HepG2 (cell line): Measurements from ENCODE around the gene CCDC192. TPM values are rescaled to one million over a fixed set of nuclear protein-coding genes. Genes with fewer than 3 reads are reported as not detected.

Source experiments
- ATAC-seq: fragments of 200-7000 bp; cut with Tn5 transposase; 3 replicates; pipeline ENCODE4 v1.9.1; 2020; ENCODE audit warnings: mild to moderate bottlenecking, moderate library complexity
- BruUV-seq: library from RNA; stranded (reverse); fragments of 400-500 nt; replicated peaks from 2 replicates; lab custom pipeline; 2021; lab: Mats Ljungman, UMichigan
- CTCF ChIA-PET: fragments of 300-600 bp; formaldehyde crosslinking; extraction: SDS; loops from one replicate; lab custom pipeline; 2021; ENCODE audit warnings: low total read pairs, inconsistent platforms, low intra/inter-chr PET ratio; lab: Yijun Ruan, JAX
- POLR2A ChIA-PET: fragments of 350-600 bp; sonication (Branson Sonifier 250); formaldehyde crosslinking; loops from one replicate; lab custom pipeline; 2020; ENCODE audit warnings: antibody characterized with exemption, inconsistent platforms; lab: Yijun Ruan, JAX
- DNase-seq: peaks from one replicate; pipeline ENCODE4 v3.0.0-alpha.2; 2015; ENCODE audit warnings: low spot score
- FAIRE-seq: peaks from 3 replicates; lab custom pipeline; 2011; peaks lifted over from hg19 to GRCh38; lab: Jason Lieb, UNC
- H2AFZ ChIP-seq: one replicate; pipeline ENCODE4 v1.6.1; 2011; ENCODE audit warnings: low read length, inconsistent platforms
- H3K27ac ChIP-seq: fragments of 300-600 bp; 3 replicates; pipeline ENCODE4 v1.8.0; 2011; ENCODE audit warnings: mixed run types, mild to moderate bottlenecking, mixed read lengths, low read length, inconsistent platforms; ENCODE audit not compliant: insufficient read depth; ENCODE audit errors: extremely low read length
- H3K27me3 ChIP-seq, 2 experiments: fragments of 200-600 bp in 1 of 2; 2 replicates in 1 of 2; 3 replicates in 1 of 2; pipeline versions ENCODE4 v1.6.0 to v1.8.0; 2011; ENCODE audit warnings: low read length in 2 of 2, mild to moderate bottlenecking in 2 of 2, moderate library complexity in 2 of 2, inconsistent platforms in 1 of 2; ENCODE audit not compliant: insufficient read depth in 2 of 2, control insufficient read depth in 1 of 2
- H3K36me3 ChIP-seq, 2 experiments: fragments of 200-600 bp in 1 of 2; replicated peaks in 1 of 2; 2 replicates in 1 of 2; 3 replicates in 1 of 2; pipeline versions ENCODE4 v1.5.1 to v1.8.0; 2011; ENCODE audit warnings: low read length in 2 of 2, inconsistent platforms in 1 of 2; ENCODE audit not compliant: insufficient read depth in 2 of 2, control insufficient read depth in 1 of 2
- H3K4me1 ChIP-seq: 2 replicates; pipeline ENCODE4 v1.5.1; 2012; ENCODE audit warnings: low read length, inconsistent platforms; ENCODE audit not compliant: insufficient read depth
- H3K4me2 ChIP-seq: 2 replicates; pipeline ENCODE4 v1.6.0; 2011; ENCODE audit warnings: low read depth, low read length, inconsistent platforms
- H3K4me3 ChIP-seq, 3 experiments: fragments of 200-600 bp in 1 of 3; sonication (generic), shearing (Covaris generic) in 1 of 3; replicated peaks in 1 of 3; 2 replicates each; pipeline ENCODE4 v1.5.1; 2011 to 2016; ENCODE audit warnings: low read length in 3 of 3, inconsistent platforms in 2 of 3, low read depth in 2 of 3, mild to moderate bottlenecking in 2 of 3, control low read depth in 1 of 3, mixed read lengths in 1 of 3; ENCODE audit not compliant: insufficient read depth in 1 of 3
- H3K79me2 ChIP-seq: one replicate; pipeline ENCODE4 v1.6.1; 2011; ENCODE audit warnings: low read length, inconsistent platforms; ENCODE audit not compliant: insufficient read depth
- H3K9ac ChIP-seq: 2 replicates; pipeline ENCODE4 v1.6.0; 2011; ENCODE audit warnings: mild to moderate bottlenecking, low read depth, low read length, inconsistent platforms; ENCODE audit not compliant: insufficient read depth
- H3K9me3 ChIP-seq: 2 replicates; pipeline ENCODE4 v1.5.1; 2012; ENCODE audit warnings: mild to moderate bottlenecking, low read length
- H4K20me1 ChIP-seq: 2 replicates; pipeline ENCODE4 v1.6.0; 2011; ENCODE audit warnings: inconsistent platforms, mild to moderate bottlenecking, low read length, moderate library complexity; ENCODE audit not compliant: insufficient read depth
- AGO1 ChIP-seq: fragments of 200-400 bp; formaldehyde crosslinking; IDR thresholded peaks from 2 replicates; pipeline ENCODE4 v1.6.1; 2017; ENCODE audit warnings: mild to moderate bottlenecking, low read depth, low read length, moderate library complexity; ENCODE audit not compliant: poor library complexity, severe bottlenecking
- GPN1 ChIP-seq: sonication (generic); formaldehyde crosslinking; IDR thresholded peaks from 2 replicates; pipeline ENCODE4 v1.5.1; 2020; ENCODE audit warnings: missing genetic modification reagents, borderline replicate concordance
- HIVEP1 ChIP-seq: sonication (generic); formaldehyde crosslinking; IDR thresholded peaks from 2 replicates; pipeline ENCODE4 v1.4.0; 2020; ENCODE audit warnings: mild to moderate bottlenecking, missing genetic modification reagents
- NFKB2 ChIP-seq: sonication (generic); formaldehyde crosslinking; IDR thresholded peaks from 2 replicates; pipeline ENCODE4 v1.4.0; 2020; ENCODE audit warnings: missing genetic modification reagents, borderline replicate concordance
- ZBTB3 ChIP-seq: sonication (generic); formaldehyde crosslinking; IDR thresholded peaks from 2 replicates; pipeline ENCODE4 v1.4.0; 2020; ENCODE audit warnings: low read depth, mild to moderate bottlenecking, moderate library complexity, missing genetic modification reagents, borderline replicate concordance
- ZNF33B ChIP-seq: sonication (generic); formaldehyde crosslinking; IDR thresholded peaks from 2 replicates; pipeline ENCODE4 v1.5.1; 2020; ENCODE audit warnings: mild to moderate bottlenecking, missing genetic modification reagents
- ZNF484 ChIP-seq: sonication (generic); formaldehyde crosslinking; IDR thresholded peaks from 2 replicates; pipeline ENCODE4 v1.5.1; 2020; ENCODE audit warnings: mild to moderate bottlenecking, low read depth, missing genetic modification reagents, borderline replicate concordance
- ZNF546 ChIP-seq: sonication (generic); formaldehyde crosslinking; conservative IDR thresholded peaks from 2 replicates; pipeline ENCODE4 v1.8.1; 2023; ENCODE audit warnings: mild to moderate bottlenecking, missing genetic modification reagents
- ZNF549 ChIP-seq: sonication (generic); formaldehyde crosslinking; IDR thresholded peaks from 2 replicates; pipeline ENCODE4 v1.5.0; 2020; ENCODE audit warnings: missing genetic modification reagents
- ZNF598 ChIP-seq: sonication (generic); formaldehyde crosslinking; IDR thresholded peaks from 2 replicates; pipeline ENCODE4 v1.5.1; 2020; ENCODE audit warnings: mild to moderate bottlenecking, missing genetic modification reagents, borderline replicate concordance
- ZNF629 ChIP-seq: sonication (generic); formaldehyde crosslinking; conservative IDR thresholded peaks from 2 replicates; pipeline ENCODE4 v1.5.0; 2020; ENCODE audit warnings: missing genetic modification reagents
- WGBS: methylation state at CpG from one replicate; pipeline ENCODE4 v1.1.6; 2017; ENCODE audit warnings: low lambda C conversion rate; 5-methylcytosine and 5-hydroxymethylcytosine counted together
- in situ Hi-C: cut with HindIII; loops from 2 replicates; pipeline ENCODE4 v1.10.0; 2017; ENCODE audit warnings: low pct_unique_long_range_greater_than_20kb; ENCODE audit not compliant: extremely low pct_ligation_motif_present
- intact Hi-C: fragments of 100-400 bp; cut with micrococcal nuclease; formaldehyde crosslinking; loops from one replicate; pipeline ENCODE4 v1.10.0; 2022; ENCODE audit not compliant: unreplicated experiment
- polyA plus RNA-seq, 8 experiments: library from polyadenylated mRNA; depleted of rRNA in 3 of 8; stranded (reverse) in 7 of 8; unstranded in 1 of 8; fragments of >200 nt; fragmentation: Illumina TruSeq in 4 of 8; extraction: Trizol in 4 of 8; gene quantifications; 2 replicates each; pipeline versions ENCODE4 v1.2.1 to v1.2.3, GENCODE V29; 2011 to 2016; ENCODE audit warnings: low read depth in 4 of 8, missing spikeins in 1 of 8, mixed read lengths in 1 of 8; ENCODE audit not compliant: insufficient read depth in 1 of 8
- total RNA-seq, 5 experiments: library from RNA; depleted of rRNA; stranded (reverse); fragments of >200 nt; fragmentation: Illumina TruSeq; extraction: Trizol; gene quantifications; 2 replicates each; pipeline ENCODE4 v1.2.3, GENCODE V29; 2016; ENCODE audit warnings: low read depth in 1 of 5
- TF ChIP-seq, protein P1 (sequence below): IDR thresholded peaks from 2 replicates; pipeline ENCODE4 v1.6.1; 2016
- TF ChIP-seq, protein P2 (sequence below): sonication (generic); formaldehyde crosslinking; IDR thresholded peaks from 2 replicates; pipeline ENCODE4 v1.4.0; 2020; ENCODE audit warnings: mild to moderate bottlenecking, missing genetic modification reagents
- TF ChIP-seq, protein P3 (sequence below): sonication (generic); formaldehyde crosslinking; IDR thresholded peaks from 2 replicates; pipeline ENCODE4 v1.4.0; 2020; ENCODE audit warnings: mild to moderate bottlenecking, missing genetic modification reagents
- TF ChIP-seq, protein P4 (sequence below): sonication (generic); formaldehyde crosslinking; IDR thresholded peaks from 2 replicates; pipeline ENCODE4 v1.9.0; 2021; ENCODE audit warnings: missing genetic modification reagents, mild to moderate bottlenecking, borderline replicate concordance
- TF ChIP-seq, protein P5 (sequence below): sonication (generic); formaldehyde crosslinking; IDR thresholded peaks from 2 replicates; pipeline ENCODE4 v1.5.1; 2020; ENCODE audit warnings: missing genetic modification reagents, mild to moderate bottlenecking, borderline replicate concordance
- TF ChIP-seq, protein P6 (sequence below): sonication (generic); formaldehyde crosslinking; IDR thresholded peaks from 2 replicates; pipeline ENCODE4 v1.5.0; 2020; ENCODE audit warnings: mild to moderate bottlenecking, missing genetic modification reagents

CCDC192 gene
- total and polyA plus RNA-seq, 2 of the 13 experiments (the other 11 are each of a cell fraction or from before 2014, with no cell fraction given) = not detected

DNA sequence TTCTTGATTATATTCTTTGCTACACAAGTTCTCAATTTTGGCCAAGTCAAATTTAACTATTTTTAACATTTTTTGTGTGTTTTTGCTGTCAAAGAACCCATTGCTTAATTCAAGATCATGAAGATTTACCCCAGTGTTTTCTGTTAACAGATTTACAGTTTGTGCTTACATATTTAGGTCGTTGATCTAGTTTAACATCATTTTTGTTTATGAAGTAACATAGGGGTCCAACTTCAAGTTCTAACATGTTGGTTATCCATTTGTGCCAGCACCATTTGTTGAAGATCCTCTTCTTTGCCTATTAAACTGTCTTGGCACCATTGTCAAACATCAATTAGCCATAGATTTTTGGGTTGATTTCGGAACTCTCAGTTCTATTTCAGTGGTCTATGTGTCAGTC is 71.0 kb downstream of the CCDC192 start:
- FAIRE-seq (no peak), ATAC-seq (no peak), DNase-seq (no peak)
- H3K27me3 ChIP-seq = no peaks in the 10 kb centered on the region
- TF ChIP-seq AGO1 (no peak), ZNF484 (CRISPR knock-in tag) (no peak), HIVEP1 (CRISPR knock-in tag) (no peak), ZNF546 (no peak), GPN1 (CRISPR knock-in tag) (no peak), ZBTB3 (CRISPR knock-in tag) (no peak), ZNF33B (CRISPR knock-in tag) (no peak), ZNF598 (no peak), ZNF549 (CRISPR knock-in tag) (no peak), ZNF629 (CRISPR knock-in tag) (no peak), NFKB2 (CRISPR knock-in tag) (no peak)
- TF ChIP-seq, protein P1, sequence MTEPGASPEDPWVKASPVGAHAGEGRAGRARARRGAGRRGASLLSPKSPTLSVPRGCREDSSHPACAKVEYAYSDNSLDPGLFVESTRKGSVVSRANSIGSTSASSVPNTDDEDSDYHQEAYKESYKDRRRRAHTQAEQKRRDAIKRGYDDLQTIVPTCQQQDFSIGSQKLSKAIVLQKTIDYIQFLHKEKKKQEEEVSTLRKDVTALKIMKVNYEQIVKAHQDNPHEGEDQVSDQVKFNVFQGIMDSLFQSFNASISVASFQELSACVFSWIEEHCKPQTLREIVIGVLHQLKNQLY (CRISPR knock-in tag) = no peak
- TF ChIP-seq, protein P2, sequence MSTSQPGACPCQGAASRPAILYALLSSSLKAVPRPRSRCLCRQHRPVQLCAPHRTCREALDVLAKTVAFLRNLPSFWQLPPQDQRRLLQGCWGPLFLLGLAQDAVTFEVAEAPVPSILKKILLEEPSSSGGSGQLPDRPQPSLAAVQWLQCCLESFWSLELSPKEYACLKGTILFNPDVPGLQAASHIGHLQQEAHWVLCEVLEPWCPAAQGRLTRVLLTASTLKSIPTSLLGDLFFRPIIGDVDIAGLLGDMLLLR = no peak
- TF ChIP-seq, protein P3, sequence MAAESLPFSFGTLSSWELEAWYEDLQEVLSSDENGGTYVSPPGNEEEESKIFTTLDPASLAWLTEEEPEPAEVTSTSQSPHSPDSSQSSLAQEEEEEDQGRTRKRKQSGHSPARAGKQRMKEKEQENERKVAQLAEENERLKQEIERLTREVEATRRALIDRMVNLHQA = no peak
- TF ChIP-seq, protein P4, sequence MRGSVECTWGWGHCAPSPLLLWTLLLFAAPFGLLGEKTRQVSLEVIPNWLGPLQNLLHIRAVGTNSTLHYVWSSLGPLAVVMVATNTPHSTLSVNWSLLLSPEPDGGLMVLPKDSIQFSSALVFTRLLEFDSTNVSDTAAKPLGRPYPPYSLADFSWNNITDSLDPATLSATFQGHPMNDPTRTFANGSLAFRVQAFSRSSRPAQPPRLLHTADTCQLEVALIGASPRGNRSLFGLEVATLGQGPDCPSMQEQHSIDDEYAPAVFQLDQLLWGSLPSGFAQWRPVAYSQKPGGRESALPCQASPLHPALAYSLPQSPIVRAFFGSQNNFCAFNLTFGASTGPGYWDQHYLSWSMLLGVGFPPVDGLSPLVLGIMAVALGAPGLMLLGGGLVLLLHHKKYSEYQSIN (CRISPR knock-in tag) = no peak
- TF ChIP-seq, protein P5, sequence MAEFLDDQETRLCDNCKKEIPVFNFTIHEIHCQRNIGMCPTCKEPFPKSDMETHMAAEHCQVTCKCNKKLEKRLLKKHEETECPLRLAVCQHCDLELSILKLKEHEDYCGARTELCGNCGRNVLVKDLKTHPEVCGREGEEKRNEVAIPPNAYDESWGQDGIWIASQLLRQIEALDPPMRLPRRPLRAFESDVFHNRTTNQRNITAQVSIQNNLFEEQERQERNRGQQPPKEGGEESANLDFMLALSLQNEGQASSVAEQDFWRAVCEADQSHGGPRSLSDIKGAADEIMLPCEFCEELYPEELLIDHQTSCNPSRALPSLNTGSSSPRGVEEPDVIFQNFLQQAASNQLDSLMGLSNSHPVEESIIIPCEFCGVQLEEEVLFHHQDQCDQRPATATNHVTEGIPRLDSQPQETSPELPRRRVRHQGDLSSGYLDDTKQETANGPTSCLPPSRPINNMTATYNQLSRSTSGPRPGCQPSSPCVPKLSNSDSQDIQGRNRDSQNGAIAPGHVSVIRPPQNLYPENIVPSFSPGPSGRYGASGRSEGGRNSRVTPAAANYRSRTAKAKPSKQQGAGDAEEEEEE (CRISPR knock-in tag) = no peak
- TF ChIP-seq, protein P6, sequence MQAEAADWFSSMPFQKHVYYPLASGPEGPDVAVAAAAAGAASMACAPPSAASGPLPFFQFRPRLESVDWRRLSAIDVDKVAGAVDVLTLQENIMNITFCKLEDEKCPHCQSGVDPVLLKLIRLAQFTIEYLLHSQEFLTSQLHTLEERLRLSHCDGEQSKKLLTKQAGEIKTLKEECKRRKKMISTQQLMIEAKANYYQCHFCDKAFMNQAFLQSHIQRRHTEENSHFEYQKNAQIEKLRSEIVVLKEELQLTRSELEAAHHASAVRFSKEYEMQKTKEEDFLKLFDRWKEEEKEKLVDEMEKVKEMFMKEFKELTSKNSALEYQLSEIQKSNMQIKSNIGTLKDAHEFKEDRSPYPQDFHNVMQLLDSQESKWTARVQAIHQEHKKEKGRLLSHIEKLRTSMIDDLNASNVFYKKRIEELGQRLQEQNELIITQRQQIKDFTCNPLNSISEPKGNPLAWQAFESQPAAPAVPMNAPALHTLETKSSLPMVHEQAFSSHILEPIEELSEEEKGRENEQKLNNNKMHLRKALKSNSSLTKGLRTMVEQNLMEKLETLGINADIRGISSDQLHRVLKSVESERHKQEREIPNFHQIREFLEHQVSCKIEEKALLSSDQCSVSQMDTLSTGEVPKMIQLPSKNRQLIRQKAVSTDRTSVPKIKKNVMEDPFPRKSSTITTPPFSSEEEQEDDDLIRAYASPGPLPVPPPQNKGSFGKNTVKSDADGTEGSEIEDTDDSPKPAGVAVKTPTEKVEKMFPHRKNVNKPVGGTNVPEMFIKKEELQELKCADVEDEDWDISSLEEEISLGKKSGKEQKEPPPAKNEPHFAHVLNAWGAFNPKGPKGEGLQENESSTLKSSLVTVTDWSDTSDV (CRISPR knock-in tag) = no peak
- no peak overlapping the region for H3K9ac ChIP-seq
- CTCF ChIA-PET = no interaction called here
- no peak overlapping the region for H3K27ac ChIP-seq
- intact Hi-C loops (no loop called here), in situ Hi-C loops (no loop called here)
- BruUV-seq = no TSS peak
- H2AFZ ChIP-seq = no peak overlapping the region
- no peaks in the 10 kb centered on the region for H3K79me2 ChIP-seq
- H3K36me3 ChIP-seq = no peaks in the 10 kb centered on the region
- no peak overlapping the region for H3K4me2 ChIP-seq
- H3K4me1 ChIP-seq = no peaks in the 10 kb centered on the region
- 10% methylated on average over 2 of the region's 2 CpGs for WGBS
- POLR2A ChIA-PET = no interaction called here
- no peaks in the 10 kb centered on the region for H4K20me1 ChIP-seq
- no peaks in the 10 kb centered on the region for H3K9me3 ChIP-seq
- no peak overlapping the region for H3K4me3 ChIP-seq
